H1 (cell line): ENCODE results near the gene CMTM2. TPM values are rescaled to one million over a fixed set of nuclear protein-coding genes. Genes with fewer than 3 reads are reported as not detected.
"Not testable (repeated sequence)": the region's sequence is repeated elsewhere in the genome, so short reads cannot be mapped to it uniquely, and the experiment has no call there.

Source experiments
- CTCF ChIA-PET: fragments of 300-600 bp; sonication (Branson Sonifier 250); formaldehyde crosslinking; loops from one replicate; lab custom pipeline; 2021; ENCODE audit not compliant: partially characterized antibody; lab: Charles Lee
- POLR2A ChIA-PET: fragments of 300-600 bp; sonication (Branson Sonifier 250); formaldehyde crosslinking; loops from one replicate; lab custom pipeline; 2021; ENCODE audit warnings: inconsistent platforms; ENCODE audit not compliant: partially characterized antibody; lab: Charles Lee
- DNase-seq, 2 experiments: peaks; one replicate each; pipeline versions ENCODE4 v3.0.0 to v3.0.0-alpha.2; 2010 to 2022; ENCODE audit warnings: low spot score in 2 of 2, low read depth in 1 of 2, mixed read lengths in 1 of 2
- FAIRE-seq: peaks from 2 replicates; lab custom pipeline; 2011; peaks lifted over from hg19 to GRCh38; lab: Jason Lieb, UNC
- H2AFZ ChIP-seq: 2 replicates; pipeline ENCODE4 v1.8.1; 2012; ENCODE audit warnings: low read length, inconsistent platforms
- H2AK5ac ChIP-seq: 2 replicates; pipeline ENCODE4 v1.6.1; 2013; ENCODE audit warnings: low read depth, low read length
- H2BK120ac ChIP-seq: replicated peaks from 2 replicates; pipeline ENCODE3; 2013; ENCODE audit warnings: low read depth, low read length, inconsistent platforms
- H2BK12ac ChIP-seq: 2 replicates; pipeline ENCODE4 v1.6.1; 2013; ENCODE audit warnings: low read depth, low read length
- H2BK15ac ChIP-seq: 2 replicates; pipeline ENCODE4 v1.6.1; 2013; ENCODE audit warnings: low read length
- H2BK20ac ChIP-seq: 2 replicates; pipeline ENCODE4 v1.6.1; 2013; ENCODE audit warnings: low read length
- H2BK5ac ChIP-seq: 2 replicates; pipeline ENCODE4 v1.6.1; 2013; ENCODE audit warnings: low read depth, low read length
- H3K14ac ChIP-seq: 2 replicates; pipeline ENCODE4 v1.6.1; 2013; ENCODE audit warnings: inconsistent platforms; ENCODE audit not compliant: insufficient read length
- H3K18ac ChIP-seq: 2 replicates; pipeline ENCODE4 v1.6.1; 2013; ENCODE audit warnings: low read length; ENCODE audit errors: extremely low read depth
- H3K23ac ChIP-seq: 2 replicates; pipeline ENCODE4 v1.6.1; 2013; ENCODE audit warnings: inconsistent platforms; ENCODE audit not compliant: insufficient read length
- H3K23me2 ChIP-seq: 2 replicates; pipeline ENCODE4 v1.6.1; 2013; ENCODE audit warnings: low read depth, low read length
- H3K27ac ChIP-seq: 2 replicates; pipeline ENCODE4 v1.6.1; 2011; ENCODE audit warnings: low read depth, low read length, inconsistent platforms
- H3K27me3 ChIP-seq, 4 experiments: replicated peaks in 1 of 4; 1 replicate in 1 of 4; 2 replicates in 3 of 4; pipeline versions ENCODE4 v1.6.1 to v1.8.1; 2011 to 2013; ENCODE audit warnings: low read length in 3 of 4, mild to moderate bottlenecking in 3 of 4, inconsistent platforms in 2 of 4, mixed read lengths in 2 of 4, moderate library complexity in 1 of 4; ENCODE audit not compliant: control insufficient read depth in 3 of 4, insufficient read depth in 3 of 4; ENCODE audit errors: extremely low read depth in 1 of 4
- H3K36me3 ChIP-seq, 4 experiments: 2 replicates each; pipeline versions ENCODE4 v1.6.1 to v1.8.1; 2011 to 2013; ENCODE audit warnings: mild to moderate bottlenecking in 4 of 4, low read length in 3 of 4, moderate library complexity in 2 of 4, control low read depth in 1 of 4, inconsistent platforms in 1 of 4; ENCODE audit not compliant: insufficient read depth in 4 of 4, control insufficient read depth in 2 of 4
- H3K4ac ChIP-seq: replicated peaks from 2 replicates; pipeline ENCODE3; 2013; ENCODE audit warnings: low read length, low read depth, mixed read lengths, inconsistent platforms; ENCODE audit not compliant: insufficient read length
- H3K4me1 ChIP-seq, 4 experiments: replicated peaks in 1 of 4; 1 replicate in 1 of 4; 2 replicates in 3 of 4; pipeline versions ENCODE4 v1.6.1 to v1.8.1; 2011 to 2013; ENCODE audit warnings: low read length in 3 of 4, inconsistent platforms in 2 of 4, mixed read lengths in 1 of 4; ENCODE audit not compliant: insufficient read depth in 4 of 4, control insufficient read depth in 3 of 4
- H3K4me2 ChIP-seq, 2 experiments: 2 replicates each; pipeline versions ENCODE4 v1.6.1 to v1.8.1; 2011 to 2013; ENCODE audit warnings: low read depth in 2 of 2, low read length in 2 of 2, control low read depth in 1 of 2, inconsistent platforms in 1 of 2, mild to moderate bottlenecking in 1 of 2; ENCODE audit not compliant: insufficient read depth in 1 of 2
- H3K4me3 ChIP-seq, 4 experiments: fragments of 200-600, 300-600 bp in 1 of 4; sonication (generic), shearing (Covaris generic), sonication (Bioruptor Twin) in 1 of 4; 2 replicates each; pipeline versions ENCODE4 v1.5.1 to v1.8.1; 2011 to 2016; ENCODE audit warnings: low read length in 4 of 4, low read depth in 3 of 4, control low read depth in 2 of 4, inconsistent platforms in 2 of 4, mild to moderate bottlenecking in 2 of 4, mixed read lengths in 1 of 4, moderate library complexity in 1 of 4; ENCODE audit not compliant: insufficient read depth in 2 of 4; ENCODE audit errors: extremely low read depth in 1 of 4
- H3K56ac ChIP-seq: replicated peaks from 2 replicates; pipeline ENCODE3; 2013; ENCODE audit warnings: low read depth, mild to moderate bottlenecking, mixed read lengths, low read length, inconsistent platforms; ENCODE audit not compliant: insufficient read length
- H3K79me1 ChIP-seq: 2 replicates; pipeline ENCODE4 v1.6.1; 2013; ENCODE audit warnings: low read depth, low read length, control low read depth
- H3K79me2 ChIP-seq, 2 experiments: 2 replicates each; pipeline versions ENCODE4 v1.6.1 to v1.8.1; 2012 to 2013; ENCODE audit warnings: low read length in 2 of 2, mild to moderate bottlenecking in 2 of 2, inconsistent platforms in 1 of 2; ENCODE audit not compliant: insufficient read depth in 2 of 2, control insufficient read depth in 1 of 2
- H3K9ac ChIP-seq, 4 experiments: replicated peaks in 1 of 4; 1 replicate in 1 of 4; 2 replicates in 3 of 4; pipeline versions ENCODE4 v1.6.1 to v1.8.1; 2011 to 2013; ENCODE audit warnings: low read depth in 3 of 4, low read length in 3 of 4, control low read depth in 2 of 4, mild to moderate bottlenecking in 2 of 4, moderate library complexity in 2 of 4, inconsistent platforms in 1 of 4; ENCODE audit errors: extremely low read depth in 1 of 4
- H3K9me3 ChIP-seq, 2 experiments: 2 replicates each; pipeline versions ENCODE4 v1.6.1 to v1.8.1; 2012 to 2013; ENCODE audit warnings: mild to moderate bottlenecking in 2 of 2, moderate library complexity in 2 of 2, control low read depth in 1 of 2, inconsistent platforms in 1 of 2, low read depth in 1 of 2, low read length in 1 of 2, mixed read lengths in 1 of 2; ENCODE audit not compliant: insufficient read depth in 2 of 2
- H4K20me1 ChIP-seq, 2 experiments: replicated peaks in 1 of 2; 2 replicates each; pipeline versions ENCODE3 to v1.8.1; 2011 to 2013; ENCODE audit warnings: inconsistent platforms in 2 of 2, low read length in 2 of 2, mild to moderate bottlenecking in 1 of 2; ENCODE audit not compliant: insufficient read depth in 2 of 2, control insufficient read depth in 1 of 2
- H4K5ac ChIP-seq: 2 replicates; pipeline ENCODE4 v1.6.1; 2013; ENCODE audit warnings: low read length, low read depth, mixed read lengths, inconsistent platforms; ENCODE audit not compliant: insufficient read length
- H4K8ac ChIP-seq: 2 replicates; pipeline ENCODE4 v1.8.0; 2013; ENCODE audit warnings: mild to moderate bottlenecking, moderate library complexity, low read length, inconsistent platforms; ENCODE audit not compliant: insufficient read depth; ENCODE audit errors: extremely low read depth
- H4K91ac ChIP-seq: replicated peaks from 2 replicates; pipeline ENCODE3; 2013; ENCODE audit warnings: low read length, mixed read lengths, inconsistent platforms; ENCODE audit not compliant: insufficient read length
- WGBS, 2 experiments: shearing (Covaris generic) in 1 of 2; methylation state at CpG; one replicate each; pipeline versions ENCODE4 v1.1.6 to v1.1.7; 2013 to 2015; ENCODE audit warnings: low lambda C conversion rate in 2 of 2, mixed read lengths in 2 of 2, inconsistent platforms in 1 of 2, low coverage in 1 of 2, missing lambda C conversion rate in 1 of 2; ENCODE audit not compliant: insufficient replicate concordance in 2 of 2, insufficient coverage in 1 of 2, insufficient read length in 1 of 2; ENCODE audit errors: extremely low coverage in 1 of 2, missing lambda C conversion rate in 1 of 2; 5-methylcytosine and 5-hydroxymethylcytosine counted together
- polyA plus RNA-seq, 7 experiments: library from polyadenylated mRNA; depleted of rRNA in 3 of 7; stranded (reverse) in 5 of 7; unstranded in 2 of 7; fragments of >200 nt in 5 of 7; fragments of 200-250 nt in 2 of 7; gene quantifications; 1 replicate in 5 of 7; 2 replicates in 1 of 7; 4 replicates in 1 of 7; pipeline versions ENCODE4 v1.2.1 to v1.2.3, GENCODE V29; 2011 to 2013; ENCODE audit warnings: missing spikeins in 2 of 7, mixed read lengths in 2 of 7
- total RNA-seq: library from RNA; stranded (reverse); fragmentation: NEBNext Ultra II Directional; extraction: Animal tissue kit (Norgen Biotek cat#: 25700); gene quantifications from 2 replicates; pipeline ENCODE4 v1.2.1, GENCODE V29; 2021

CMTM2 gene
- total and polyA plus RNA-seq, 2 of the 8 experiments (the other 6 are each of a cell fraction or from before 2014, with no cell fraction given): not detected

- not testable (repeated sequence) for H3K4ac ChIP-seq, H2BK12ac ChIP-seq, H2AFZ ChIP-seq, H4K5ac ChIP-seq, H3K79me2 ChIP-seq, H3K4me3 ChIP-seq, H3K18ac ChIP-seq, FAIRE-seq, H3K23me2 ChIP-seq, H4K91ac ChIP-seq, H2BK5ac ChIP-seq, H2BK20ac ChIP-seq, H3K27ac ChIP-seq, H3K9ac ChIP-seq, H3K4me2 ChIP-seq, H3K14ac ChIP-seq, DNase-seq, H4K8ac ChIP-seq, H3K79me1 ChIP-seq, H3K56ac ChIP-seq, H3K23ac ChIP-seq, H2AK5ac ChIP-seq, H2BK120ac ChIP-seq, H3K9me3 ChIP-seq, H3K27me3 ChIP-seq, H2BK15ac ChIP-seq
- POLR2A ChIA-PET: interaction anchor here (0.7 kb wide), 1 partner anchor 265 kb away, joined by 3 read pairs; no protein-coding TSS in a partner anchor
- Histone ChIP-seq H4K20me1 (peaks cover 6 to 12% of the 10 kb centered on the region in 2 experiments), H3K4me1 (peaks cover 6 to 17% (median 11%) of the 10 kb centered on the region in 4 experiments), H3K36me3 (peaks cover 9 to 33% (median 26%) of the 10 kb centered on the region in 4 experiments; a peak in 7 of 8 replicates)
- WGBS, 2 experiments: 96% methylated on average over 8 of the region's 8 CpGs; no CpG with 5 or more reads in 1 of the 2 experiments
- CTCF ChIA-PET: interaction anchor here (0.7 to 6.4 kb wide), 2 partner anchors 40 to 256 kb away, joined by 4 to 57 read pairs; no protein-coding TSS in a partner anchor
These were observed 32.6 kb downstream of the CMTM2 start for GRCh38 chr16:66611911-66612310.
